Measurements from ENCODE around the gene EIF4E3. TPM values are rescaled to one million over a fixed set of nuclear protein-coding genes. Genes with fewer than 3 reads are reported as not detected.

Gene EIF4E3
- polyA plus RNA-seq, 2 of the 4 experiments (the other 2 are of a cell fraction) = 2.3 to 5.5 TPM

- Histone ChIP-seq H3K9me3 (no peaks in the 10 kb centered on the region), H3K27ac (no peak overlapping the region), H3K4me1 (no peaks in the 10 kb centered on the region), H3K4me3 (no peak overlapping the region), H3K4me2 (no peak overlapping the region)
- WGBS (ENCODE audit: missing lambda C conversion rate) = 70% methylated on average over 5 of the region's 5 CpGs
- CTCF ChIA-PET = no interaction called here
- FAIRE-seq (no peak), ATAC-seq (no peak), DNase-seq (ENCODE audit: low read depth in 1 of 2, low spot score in 1 of 2) (no peak)
- no peak for TF ChIP-seq TFCP2L1 (CRISPR knock-in tag; IDR thresholded peaks at IDR 0.05)
- TF ChIP-seq KDM5A (IDR thresholded peaks at IDR 0.05) = no peak
- TF ChIP-seq REST (IDR thresholded peaks at IDR 0.05) = no peak
- TF ChIP-seq MAX (IDR thresholded peaks at IDR 0.05) = no peak
- no peak for TF ChIP-seq EP300 (IDR thresholded peaks at IDR 0.05)
- TF ChIP-seq KDM1A (IDR thresholded peaks at IDR 0.05; ENCODE audit: low read depth) = no peak
- no peak for TF ChIP-seq GATA3 (IDR thresholded peaks at IDR 0.05; ENCODE audit: borderline replicate concordance)
- TF ChIP-seq CTCF (IDR thresholded peaks at IDR 0.05) = no peak
- no peak for TF ChIP-seq MYC (IDR thresholded peaks at IDR 0.05; ENCODE audit: borderline replicate concordance, low read length)
- TF ChIP-seq SMC3 (IDR thresholded peaks at IDR 0.05) = no peak
- TF ChIP-seq ZSCAN20 (CRISPR knock-in tag; IDR thresholded peaks at IDR 0.05) = no peak
- no peak for TF ChIP-seq ELK1 (IDR thresholded peaks at IDR 0.05; ENCODE audit: low read depth, low read length)
- TF ChIP-seq RFX5 (IDR thresholded peaks at IDR 0.05) = no peak
- TF ChIP-seq PHF8 (IDR thresholded peaks at IDR 0.05; ENCODE audit: borderline replicate concordance, low read depth) = no peak
- TF ChIP-seq EHF (CRISPR knock-in tag; IDR thresholded peaks at IDR 0.05) = no peak
- no peak for TF ChIP-seq RARB (CRISPR knock-in tag; IDR thresholded peaks at IDR 0.05)
- TF ChIP-seq MAZ (IDR thresholded peaks at IDR 0.05; ENCODE audit: borderline replicate concordance, low read depth, low read length) = no peak
- TF ChIP-seq FOSB (CRISPR knock-in tag; IDR thresholded peaks at IDR 0.05) = no peak
- no peak for TF ChIP-seq ZNF302 (CRISPR knock-in tag; IDR thresholded peaks at IDR 0.05)
- POLR2A ChIA-PET = no interaction called here
Observed at GRCh38 chr3:71771126-71771525, 45.9 kb upstream of the EIF4E3 start.

- Histone ChIP-seq H3K4me1 (no peaks in the 10 kb centered on the region), H3K4me2 (no peak overlapping the region), H3K9me3 (no peaks in the 10 kb centered on the region), H3K27ac (no peak overlapping the region), H3K4me3 (no peak overlapping the region)
- ATAC-seq (no peak), DNase-seq (ENCODE audit: low read depth in 1 of 2, low spot score in 1 of 2) (no peak), FAIRE-seq (no peak)
- ChIA-PET POLR2A (no interaction called here), CTCF (interaction anchor here (0.5 to 0.6 kb wide), 2 partner anchors 69 to 1278 kb away, joined by 3 read pairs; no protein-coding TSS in a partner anchor)
- WGBS (ENCODE audit: missing lambda C conversion rate) = 42% methylated on average over 5 of the region's 5 CpGs
- TF ChIP-seq ATOH8 (CRISPR knock-in tag; IDR thresholded peaks at IDR 0.05; ENCODE audit: low read depth) (no peak), KDM1A (IDR thresholded peaks at IDR 0.05; ENCODE audit: low read depth) (no peak), KDM5A (IDR thresholded peaks at IDR 0.05) (no peak), TP53 (CRISPR knock-in tag; IDR thresholded peaks at IDR 0.05) (no peak), BCL3 (IDR thresholded peaks at IDR 0.05) (no peak), POLR2AphosphoS2 (conservative IDR thresholded peaks at IDR 0.05; ENCODE audit: low read length) (no peak), HDAC2 (IDR thresholded peaks at IDR 0.05) (no peak), REST (IDR thresholded peaks at IDR 0.05) (no peak), RAD21 (conservative IDR thresholded peaks at IDR 0.05 in 1 of 2, IDR thresholded peaks at IDR 0.05 in 1 of 2) (no peak), JUNB (IDR thresholded peaks at IDR 0.05) (no peak)
Observed at GRCh38 chr3:71763426-71763825, 38.2 kb upstream of the EIF4E3 start.

Measured in A549 (cell line).